H1 (cell line): Measurements from ENCODE around the gene MBD3L1. TPM values are rescaled to one million over a fixed set of nuclear protein-coding genes. Genes with fewer than 3 reads are reported as not detected.

Experiments
- polyA plus RNA-seq, 7 experiments: library from polyadenylated mRNA; depleted of rRNA in 3 of 7; stranded (reverse) in 5 of 7; unstranded in 2 of 7; fragments of >200 nt in 5 of 7; fragments of 200-250 nt in 2 of 7; gene quantifications; 1 replicate in 5 of 7; 2 replicates in 1 of 7; 4 replicates in 1 of 7; pipeline versions ENCODE4 v1.2.1 to v1.2.3, GENCODE V29; 2011 to 2013; ENCODE audit warnings: missing spikeins in 2 of 7, mixed read lengths in 2 of 7
- total RNA-seq: library from RNA; stranded (reverse); fragmentation: NEBNext Ultra II Directional; extraction: Animal tissue kit (Norgen Biotek cat#: 25700); gene quantifications from 2 replicates; pipeline ENCODE4 v1.2.1, GENCODE V29; 2021

Gene MBD3L1
- total and polyA plus RNA-seq, 2 of the 8 experiments (the other 6 are each of a cell fraction or from before 2014, with no cell fraction given): not detected

Other genes starting within 250 kb of the MBD3L1 start
- gene ADAMTS10, start 221.7 kb upstream of the MBD3L1 start, total RNA-seq: 14.0 and 17.4 TPM in 2 replicates
- gene ADAMTS10, start 221.7 kb upstream of the MBD3L1 start, polyA plus RNA-seq (2011; rRNA removed): 6.9 and 16.1 TPM in 2 replicates
- gene NFILZ, start 201.7 kb upstream of the MBD3L1 start, total RNA-seq: not detected in 2 replicates
- not detected in 2 replicates for gene NFILZ, start 201.7 kb upstream of the MBD3L1 start, polyA plus RNA-seq (2011; rRNA removed)
- gene ACTL9, start 133.6 kb upstream of the MBD3L1 start, total RNA-seq: not detected in 2 replicates
- gene ACTL9, start 133.6 kb upstream of the MBD3L1 start, polyA plus RNA-seq (2011; rRNA removed): not detected in 2 replicates
- gene OR2Z1, start 110.7 kb upstream of the MBD3L1 start, total RNA-seq: not detected in 2 replicates
- not detected in 2 replicates for gene OR2Z1, start 110.7 kb upstream of the MBD3L1 start, polyA plus RNA-seq (2011; rRNA removed)
- 4.3 and 4.6 TPM in 2 replicates for gene ZNF558, start 73 bp upstream of the MBD3L1 start, total RNA-seq
- 14.3 and 17.4 TPM in 2 replicates for gene ZNF558, start 73 bp upstream of the MBD3L1 start, polyA plus RNA-seq (2011; rRNA removed)
- gene MUC16, start 178.0 kb downstream of the MBD3L1 start, total RNA-seq: 0.17 and 0.25 TPM in 2 replicates
- 0.60 and 0.72 TPM in 2 replicates for gene MUC16, start 178.0 kb downstream of the MBD3L1 start, polyA plus RNA-seq (2011; rRNA removed)